ENCODE measurements around the gene SCYL3.
"Not testable (repeated sequence)": the region's sequence is repeated elsewhere in the genome, so short reads cannot be mapped to it uniquely, and the experiment has no call there.

SCYL3 gene

GRCh38 chr1:169814265-169814664 is 79.4 kb downstream of the SCYL3 start:
- no peak for DNase-seq (ENCODE audit: low spot score)

GRCh38 chr1:169812131-169812530 is 81.6 kb downstream of the SCYL3 start:
- DNase-seq (ENCODE audit: low spot score), result no peak

GRCh38 chr1:169811418-169812035 is 82.2 kb downstream of the SCYL3 start:
- DNase-seq (ENCODE audit: low spot score), result not testable (repeated sequence)

GRCh38 chr1:169809370-169810095 is 84.2 kb downstream of the SCYL3 start:
- DNase-seq (ENCODE audit: low spot score), result peak; percentile 35

GRCh38 chr1:169804941-169805340 is 88.8 kb downstream of the SCYL3 start:
- no peak for DNase-seq (ENCODE audit: low spot score)

GRCh38 chr1:169802888-169803287 is 90.8 kb downstream of the SCYL3 start:
- DNase-seq (ENCODE audit: low spot score), result no peak
